Thyroid gland (tissue), 4 donors: ENCODE results near the gene TRIP4. TPM values are rescaled to one million over a fixed set of nuclear protein-coding genes. Genes with fewer than 3 reads are reported as not detected.
"Not testable (repeated sequence)": the region's sequence is repeated elsewhere in the genome, so short reads cannot be mapped to it uniquely, and the experiment has no call there.

Experiments used
- DNase-seq, 2 donors: peaks; one replicate each; pipeline ENCODE4 v3.0.0-alpha.2; 2019
- H3K27ac ChIP-seq, 3 donors: fragments of 200-600 bp; sonication (generic); 1 replicate in 2 of 3; 2 replicates in 1 of 3; pipeline ENCODE4 v1.5.1; 2016 to 2019; ENCODE audit warnings: mild to moderate bottlenecking in 1 of 3, moderate library complexity in 1 of 3
- H3K27me3 ChIP-seq: fragments of 200-600 bp; sonication (generic); one replicate; pipeline ENCODE4 v1.5.1; 2019
- H3K36me3 ChIP-seq, 2 donors: fragments of 200-600 bp; sonication (generic); one replicate each; pipeline ENCODE4 v1.5.1; 2016 to 2019
- H3K4me1 ChIP-seq, 2 donors: fragments of 200-600 bp; sonication (generic); one replicate each; pipeline ENCODE4 v1.5.1; 2017 to 2019
- H3K4me3 ChIP-seq, 3 donors: fragments of 200-600 bp; sonication (generic); replicated peaks in 1 of 3; 1 replicate in 2 of 3; 2 replicates in 1 of 3; pipeline ENCODE4 v1.5.1; 2016; ENCODE audit warnings: mild to moderate bottlenecking in 1 of 3
- H3K9me3 ChIP-seq: fragments of 200-600 bp; sonication (generic); one replicate; pipeline ENCODE4 v1.5.1; 2017
- POLR2A ChIP-seq, 2 donors: fragments of 450-650 bp; IDR thresholded peaks; one replicate each; pipeline ENCODE4 v1.6.1; 2017; ENCODE audit warnings: antibody characterized with exemption in 2 of 2, mild to moderate bottlenecking in 2 of 2, moderate library complexity in 1 of 2
- WGBS, 2 donors: methylation state at CpG; one replicate each; pipeline ENCODE4 v1.1.5; 2017; 5-methylcytosine and 5-hydroxymethylcytosine counted together
- intact Hi-C: fragments of 100-400 bp; cut with DNase I; formaldehyde crosslinking; loops from one replicate; pipeline ENCODE4 v1.15.1; 2023
- total RNA-seq, 4 donors: library from RNA; depleted of rRNA; stranded (reverse); fragments of >200 nt; gene quantifications; one replicate each; pipeline ENCODE4 v1.2.3, GENCODE V29; 2016
- TF ChIP-seq, protein P1 (sequence below), 6 experiments: fragments of 200-600 bp in 3 of 6; fragments of 450-650 bp in 3 of 6; sonication (generic) in 3 of 6; IDR thresholded peaks; one replicate each; pipeline ENCODE4 v1.5.1; 2016 to 2019; ENCODE audit warnings: antibody characterized with exemption in 6 of 6, mild to moderate bottlenecking in 2 of 6, inconsistent platforms in 1 of 6, moderate library complexity in 1 of 6

The TRIP4 gene
- total RNA-seq, 4 donors from 2014 or later, result 13.7 to 39.6 (median 21.7) TPM

DNA sequence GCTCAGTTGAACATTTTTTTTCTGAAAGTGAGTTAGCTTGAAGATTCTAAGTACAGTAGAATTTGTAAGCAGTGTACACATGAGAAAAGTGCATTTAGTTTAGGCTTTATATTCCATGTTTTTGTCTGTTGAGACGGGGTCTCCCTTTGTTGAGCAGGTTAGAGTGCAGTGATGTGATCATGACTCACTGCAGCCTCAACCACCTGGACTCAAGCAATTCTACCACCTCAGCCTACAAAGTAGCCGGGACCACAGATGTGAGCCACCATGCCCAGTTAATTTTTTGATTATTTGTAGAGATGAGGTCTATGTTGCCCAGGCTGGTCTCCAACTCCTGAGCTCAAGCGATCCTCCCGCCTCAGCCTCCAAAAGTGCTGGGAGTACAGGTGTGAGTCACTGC, 26.4 kb upstream of the TRIP4 start:
- no peak for DNase-seq
- intact Hi-C loops, result no loop called here
- Histone ChIP-seq H3K36me3 (no peaks in the 10 kb centered on the region), H3K4me1 (peaks cover 0 to 5% of the 10 kb centered on the region in 2 donors), H3K4me3 (no peak overlapping the region), H3K27ac (no peak overlapping the region), H3K9me3 (no peaks in the 10 kb centered on the region), H3K27me3 (no peaks in the 10 kb centered on the region)
- no peak for TF ChIP-seq POLR2A (IDR thresholded peaks at IDR 0.05)
- TF ChIP-seq, protein P1, sequence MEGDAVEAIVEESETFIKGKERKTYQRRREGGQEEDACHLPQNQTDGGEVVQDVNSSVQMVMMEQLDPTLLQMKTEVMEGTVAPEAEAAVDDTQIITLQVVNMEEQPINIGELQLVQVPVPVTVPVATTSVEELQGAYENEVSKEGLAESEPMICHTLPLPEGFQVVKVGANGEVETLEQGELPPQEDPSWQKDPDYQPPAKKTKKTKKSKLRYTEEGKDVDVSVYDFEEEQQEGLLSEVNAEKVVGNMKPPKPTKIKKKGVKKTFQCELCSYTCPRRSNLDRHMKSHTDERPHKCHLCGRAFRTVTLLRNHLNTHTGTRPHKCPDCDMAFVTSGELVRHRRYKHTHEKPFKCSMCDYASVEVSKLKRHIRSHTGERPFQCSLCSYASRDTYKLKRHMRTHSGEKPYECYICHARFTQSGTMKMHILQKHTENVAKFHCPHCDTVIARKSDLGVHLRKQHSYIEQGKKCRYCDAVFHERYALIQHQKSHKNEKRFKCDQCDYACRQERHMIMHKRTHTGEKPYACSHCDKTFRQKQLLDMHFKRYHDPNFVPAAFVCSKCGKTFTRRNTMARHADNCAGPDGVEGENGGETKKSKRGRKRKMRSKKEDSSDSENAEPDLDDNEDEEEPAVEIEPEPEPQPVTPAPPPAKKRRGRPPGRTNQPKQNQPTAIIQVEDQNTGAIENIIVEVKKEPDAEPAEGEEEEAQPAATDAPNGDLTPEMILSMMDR (IDR thresholded peaks at IDR 0.05), result no peak
- 99 to 100% methylated on average over 4 of the region's 4 CpGs for whole genome bisulfite sequencing, 2 donors

GRCh38 chr15:64369078-64369607, 18.5 kb upstream of the TRIP4 start:
- H3K36me3 ChIP-seq, result no peaks in the 10 kb centered on the region
- TF ChIP-seq, protein P1 (IDR thresholded peaks at IDR 0.05), result no peak
- no peak for TF ChIP-seq POLR2A (IDR thresholded peaks at IDR 0.05)
- no peak for DNase-seq
- H3K9me3 ChIP-seq, result no peaks in the 10 kb centered on the region
- WGBS, 2 donors, result 80 to 92% methylated on average over 2 of the region's 2 CpGs
- no peak overlapping the region for H3K4me3 ChIP-seq
- no peaks in the 10 kb centered on the region for H3K4me1 ChIP-seq
- H3K27me3 ChIP-seq, result no peaks in the 10 kb centered on the region
- intact Hi-C loops, result no loop called here
- no peak overlapping the region for H3K27ac ChIP-seq

GRCh38 chr15:64371383-64371782, 16.3 kb upstream of the TRIP4 start:
- H3K4me3 ChIP-seq, intact Hi-C loops, H3K36me3 ChIP-seq, H3K27me3 ChIP-seq, H3K9me3 ChIP-seq, DNase-seq, H3K4me1 ChIP-seq, H3K27ac ChIP-seq: not testable (repeated sequence)
- WGBS, 2 donors, result 98 to 99% methylated on average over 8 of the region's 8 CpGs

DNA sequence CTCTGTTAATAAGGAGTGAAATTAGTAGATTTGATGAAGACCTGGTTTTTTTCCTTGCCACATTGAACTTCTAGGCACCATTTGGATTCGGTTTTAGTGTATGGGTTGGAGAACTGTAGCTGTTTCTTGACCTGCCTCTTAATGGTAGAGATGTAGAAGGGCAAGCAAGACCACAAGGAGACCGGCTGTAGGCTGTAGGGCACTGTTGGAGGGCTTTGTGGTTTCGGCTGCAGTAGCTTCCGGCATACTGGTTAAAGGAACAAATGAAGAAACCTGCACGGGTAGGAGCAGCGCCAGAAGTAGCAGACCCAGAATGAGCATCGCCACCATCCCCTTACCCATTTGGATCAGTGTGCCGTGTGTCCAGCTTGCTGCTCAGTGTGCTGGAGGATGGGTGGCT, 14.3 kb upstream of the TRIP4 start:
- no peak for TF ChIP-seq POLR2A (IDR thresholded peaks at IDR 0.05)
- TF ChIP-seq, protein P1 (IDR thresholded peaks at IDR 0.05), result no peak
- H3K27me3 ChIP-seq, result no peaks in the 10 kb centered on the region
- WGBS, 2 donors, result 93 to 95% methylated on average over 8 of the region's 8 CpGs

DNA sequence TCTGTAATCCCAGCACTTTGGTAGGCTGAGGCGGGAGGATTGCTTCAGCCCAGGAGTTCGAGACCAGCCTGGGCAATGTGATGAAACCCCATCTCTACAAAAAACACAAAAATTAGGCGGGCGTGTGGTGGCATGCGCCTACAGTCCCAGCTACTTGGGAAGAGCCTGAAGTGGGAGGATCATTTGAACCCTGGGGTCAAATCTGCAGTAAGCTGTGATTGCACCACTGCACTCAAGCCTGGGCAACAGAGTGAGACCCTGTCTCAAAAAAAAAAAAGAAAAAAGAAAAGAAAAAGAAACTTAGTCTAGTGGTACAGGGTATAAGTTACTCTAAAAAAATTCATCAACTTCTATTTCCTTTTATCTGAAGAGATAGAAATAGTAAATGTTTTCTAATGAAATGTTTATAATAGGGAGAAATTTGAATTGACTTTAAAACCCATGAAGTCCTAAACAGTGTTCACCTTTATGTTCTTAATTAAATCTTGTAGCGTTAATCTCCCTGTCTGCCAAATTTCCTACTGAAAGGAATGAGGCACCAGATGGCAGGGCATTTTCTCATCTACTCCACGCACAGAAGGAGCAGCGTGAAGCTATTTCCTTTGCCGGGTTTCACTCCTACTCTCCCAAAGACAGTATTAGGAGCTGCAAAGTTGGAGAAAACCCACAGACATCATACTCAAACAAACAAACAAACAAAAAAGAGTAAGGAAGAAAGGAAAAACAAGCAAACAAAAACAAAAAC, 8.2 kb upstream of the TRIP4 start:
- Histone ChIP-seq H3K27me3 (no peaks in the 10 kb centered on the region), H3K4me1 (peaks cover 14 to 16% of the 10 kb centered on the region in 2 donors), H3K9me3 (no peaks in the 10 kb centered on the region), H3K36me3 (no peaks in the 10 kb centered on the region), H3K27ac (no peak overlapping the region), H3K4me3 (no peak overlapping the region)
- TF ChIP-seq POLR2A (IDR thresholded peaks at IDR 0.05), result no peak
- TF ChIP-seq, protein P1 (IDR thresholded peaks at IDR 0.05), result no peak
- intact Hi-C loops, result no loop called here
- DNase-seq, result no peak
- WGBS, 2 donors, result 66 to 68% methylated on average over 9 of the region's 9 CpGs

More for the DNA sequence above, 14.3 kb upstream of the TRIP4 start:
- no peaks in the 10 kb centered on the region for H3K4me1 ChIP-seq
- H3K4me3 ChIP-seq, result no peak overlapping the region
- H3K27ac ChIP-seq, result no peak overlapping the region
- no peaks in the 10 kb centered on the region for H3K36me3 ChIP-seq
- intact Hi-C loops, result no loop called here
- H3K9me3 ChIP-seq, result no peaks in the 10 kb centered on the region
- DNase-seq, result no peak

DNA sequence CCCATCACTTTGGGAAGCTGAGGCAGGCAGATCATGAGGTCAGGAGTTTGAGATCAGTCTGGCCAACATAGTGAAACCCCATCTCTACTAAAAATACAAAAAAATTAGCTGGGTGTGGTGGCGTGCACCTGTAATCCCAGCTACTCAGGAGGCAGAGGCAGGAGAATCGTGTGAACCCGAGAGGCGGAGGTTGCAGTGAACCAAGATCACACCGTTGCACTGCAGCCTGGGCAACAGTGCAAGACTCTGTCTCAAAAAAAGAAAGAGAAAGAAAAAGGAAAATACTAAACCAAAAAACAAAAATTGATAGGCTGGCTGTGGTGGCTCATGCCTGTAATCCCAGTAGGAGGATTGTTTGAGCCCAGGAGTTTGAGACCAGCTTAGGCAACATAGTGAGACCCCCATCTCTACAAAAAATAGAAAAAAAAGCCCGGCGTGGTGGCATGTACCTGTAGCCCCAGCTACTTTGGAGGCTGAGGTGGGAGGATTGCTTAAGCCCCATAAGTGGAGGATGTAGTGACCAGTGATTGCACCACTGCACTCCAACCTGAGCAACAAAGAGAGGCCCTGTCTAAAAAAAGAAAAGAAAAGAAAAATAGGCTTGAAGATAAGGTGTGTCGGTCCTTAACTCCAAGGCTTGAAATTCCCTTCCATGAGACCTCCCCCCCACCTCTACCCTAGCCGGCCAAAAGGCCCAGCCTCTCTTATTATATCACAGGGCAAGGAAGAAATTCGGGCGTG, 7.3 kb upstream of the TRIP4 start:
- H3K36me3 ChIP-seq, H3K27ac ChIP-seq, H3K27me3 ChIP-seq, DNase-seq, intact Hi-C loops, H3K9me3 ChIP-seq: not testable (repeated sequence)
- WGBS, 2 donors, result 61 to 62% methylated on average over 11 of the region's 11 CpGs
- peak overlapping the region in 1 of 3 donors; percentile 28 for H3K4me3 ChIP-seq
- H3K4me1 ChIP-seq, result peaks cover 15 to 19% of the 10 kb centered on the region in 2 donors
